Neural cell (in vitro differentiated cells): Measurements from ENCODE around the gene ADGRB2.

Source experiments
- EZH2 ChIP-seq: fragments of 200-600, 300-800 bp; shearing (Covaris generic), sonication (generic); IDR thresholded peaks from 2 replicates; pipeline ENCODE4 v1.6.1; 2014; ENCODE audit warnings: antibody characterized with exemption, low read length, borderline replicate concordance, mild to moderate bottlenecking; ENCODE audit not compliant: insufficient read depth, poor library complexity, severe bottlenecking
- POLR2AphosphoS5 ChIP-seq: IDR thresholded peaks from 2 replicates; pipeline ENCODE4 v1.6.1; 2012
- TF ChIP-seq, protein P1 (sequence below): fragments of 450-650 bp; IDR thresholded peaks from 2 replicates; pipeline ENCODE4 v1.5.1; 2014; ENCODE audit warnings: antibody characterized with exemption, mild to moderate bottlenecking, moderate library complexity; ENCODE audit not compliant: poor library complexity, severe bottlenecking

DNA sequence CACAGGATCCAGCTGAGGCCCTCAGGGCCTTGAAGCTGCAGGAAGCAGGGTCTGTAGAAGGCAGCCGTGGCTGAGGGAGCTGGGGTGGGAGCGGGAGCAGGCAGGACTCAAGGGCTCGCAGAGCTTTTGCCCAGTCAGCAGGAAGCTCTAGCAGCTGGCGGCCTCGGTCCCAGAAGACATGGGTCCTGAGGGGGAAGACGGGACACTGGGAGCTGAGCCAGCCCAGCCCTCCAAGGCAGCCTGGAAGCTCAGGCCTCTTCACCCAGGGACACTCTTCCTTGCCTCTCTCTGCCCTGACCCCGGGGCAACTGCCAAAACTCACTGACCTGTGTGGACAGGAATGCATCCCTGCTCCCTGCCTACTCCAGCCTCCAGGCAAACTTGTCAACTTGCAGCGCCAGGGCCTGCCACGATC is 8.9 kb downstream of the ADGRB2 start:
- TF ChIP-seq, protein P1, sequence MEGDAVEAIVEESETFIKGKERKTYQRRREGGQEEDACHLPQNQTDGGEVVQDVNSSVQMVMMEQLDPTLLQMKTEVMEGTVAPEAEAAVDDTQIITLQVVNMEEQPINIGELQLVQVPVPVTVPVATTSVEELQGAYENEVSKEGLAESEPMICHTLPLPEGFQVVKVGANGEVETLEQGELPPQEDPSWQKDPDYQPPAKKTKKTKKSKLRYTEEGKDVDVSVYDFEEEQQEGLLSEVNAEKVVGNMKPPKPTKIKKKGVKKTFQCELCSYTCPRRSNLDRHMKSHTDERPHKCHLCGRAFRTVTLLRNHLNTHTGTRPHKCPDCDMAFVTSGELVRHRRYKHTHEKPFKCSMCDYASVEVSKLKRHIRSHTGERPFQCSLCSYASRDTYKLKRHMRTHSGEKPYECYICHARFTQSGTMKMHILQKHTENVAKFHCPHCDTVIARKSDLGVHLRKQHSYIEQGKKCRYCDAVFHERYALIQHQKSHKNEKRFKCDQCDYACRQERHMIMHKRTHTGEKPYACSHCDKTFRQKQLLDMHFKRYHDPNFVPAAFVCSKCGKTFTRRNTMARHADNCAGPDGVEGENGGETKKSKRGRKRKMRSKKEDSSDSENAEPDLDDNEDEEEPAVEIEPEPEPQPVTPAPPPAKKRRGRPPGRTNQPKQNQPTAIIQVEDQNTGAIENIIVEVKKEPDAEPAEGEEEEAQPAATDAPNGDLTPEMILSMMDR: no peak
- TF ChIP-seq EZH2 (no peak), POLR2AphosphoS5 (no peak)
